Liver (tissue), 9 donors: ENCODE measurements around the gene MAPRE3. TPM values are rescaled to one million over a fixed set of nuclear protein-coding genes. Genes with fewer than 3 reads are reported as not detected.

Experiments
- DNase-seq: peaks from one replicate; pipeline ENCODE4 v3.0.0-alpha.2; 2017; ENCODE audit warnings: low spot score
- H3K27ac ChIP-seq, 2 donors: one replicate each; pipeline ENCODE4 v1.7.0; 2013; ENCODE audit warnings: inconsistent platforms in 2 of 2, low read length in 2 of 2, control low read depth in 1 of 2, low read depth in 1 of 2, mild to moderate bottlenecking in 1 of 2
- H3K27me3 ChIP-seq, 4 donors: one replicate each; pipeline versions ENCODE4 v1.6.1 to v1.7.0; 2013; ENCODE audit warnings: low read length in 3 of 4, inconsistent platforms in 1 of 4, mild to moderate bottlenecking in 1 of 4, moderate library complexity in 1 of 4; ENCODE audit not compliant: control insufficient read depth in 4 of 4, insufficient read depth in 4 of 4
- H3K36me3 ChIP-seq, 4 donors: one replicate each; pipeline versions ENCODE4 v1.6.1 to v1.7.0; 2013; ENCODE audit warnings: low read length in 3 of 4, mild to moderate bottlenecking in 3 of 4, low read depth in 1 of 4, moderate library complexity in 1 of 4; ENCODE audit not compliant: control insufficient read depth in 4 of 4, insufficient read depth in 3 of 4
- H3K4me1 ChIP-seq, 4 donors: one replicate each; pipeline versions ENCODE4 v1.6.1 to v1.7.0; 2013; ENCODE audit warnings: low read length in 3 of 4, mild to moderate bottlenecking in 3 of 4, moderate library complexity in 1 of 4; ENCODE audit not compliant: control insufficient read depth in 4 of 4, insufficient read depth in 4 of 4
- H3K4me3 ChIP-seq, 3 donors: one replicate each; pipeline versions ENCODE4 v1.6.1 to v1.7.0; 2013; ENCODE audit warnings: low read length in 3 of 3, control low read depth in 1 of 3, low read depth in 1 of 3, mild to moderate bottlenecking in 1 of 3
- H3K9ac ChIP-seq, 2 donors: one replicate each; pipeline ENCODE4 v1.7.0; 2013; ENCODE audit warnings: low read length in 2 of 2, mild to moderate bottlenecking in 2 of 2, moderate library complexity in 2 of 2, control low read depth in 1 of 2, low read depth in 1 of 2
- H3K9me3 ChIP-seq, 4 donors: one replicate each; pipeline versions ENCODE4 v1.6.1 to v1.7.0; 2013; ENCODE audit warnings: low read length in 3 of 4; ENCODE audit not compliant: control insufficient read depth in 4 of 4
- ATF3 ChIP-seq: IDR thresholded peaks from 2 replicates; pipeline ENCODE4 v1.6.1; 2016; ENCODE audit warnings: antibody characterized with exemption
- CTCF ChIP-seq: fragments of 150-350 bp; IDR thresholded peaks from 2 replicates; pipeline ENCODE4 v1.5.1; 2017; ENCODE audit warnings: improper control_type of control experiment, low read depth, low read length; ENCODE audit not compliant: missing input control
- EGR1 ChIP-seq, 2 donors: IDR thresholded peaks; 2 replicates each; pipeline ENCODE4 v1.6.1; 2016 to 2018; ENCODE audit warnings: antibody characterized with exemption in 2 of 2, low read depth in 2 of 2
- FOXA1 ChIP-seq: IDR thresholded peaks from 2 replicates; pipeline ENCODE4 v1.6.1; 2016; ENCODE audit warnings: antibody characterized with exemption
- FOXA2 ChIP-seq: IDR thresholded peaks from 2 replicates; pipeline ENCODE4 v1.6.1; 2016; ENCODE audit warnings: antibody characterized with exemption
- GABPA ChIP-seq, 2 donors: IDR thresholded peaks in 1 of 2; conservative IDR thresholded peaks in 1 of 2; 2 replicates each; pipeline ENCODE4 v1.6.1; 2016; ENCODE audit warnings: antibody characterized with exemption in 2 of 2, mild to moderate bottlenecking in 1 of 2, moderate library complexity in 1 of 2
- HNF4A ChIP-seq, 2 donors: conservative IDR thresholded peaks; 2 replicates each; pipeline ENCODE4 v1.6.1; 2016; ENCODE audit warnings: antibody characterized with exemption in 2 of 2, mild to moderate bottlenecking in 2 of 2
- HNF4G ChIP-seq: IDR thresholded peaks from 2 replicates; pipeline ENCODE4 v1.6.1; 2016; ENCODE audit warnings: antibody characterized with exemption
- JUND ChIP-seq, 2 donors: IDR thresholded peaks; 2 replicates each; pipeline ENCODE4 v1.6.1; 2016; ENCODE audit warnings: antibody characterized with exemption in 2 of 2
- MAX ChIP-seq: IDR thresholded peaks from 2 replicates; pipeline ENCODE4 v1.6.1; 2016; ENCODE audit warnings: antibody characterized with exemption
- NR2F2 ChIP-seq: IDR thresholded peaks from 2 replicates; pipeline ENCODE4 v1.6.1; 2016; ENCODE audit warnings: antibody characterized with exemption
- RAD21 ChIP-seq, 2 donors: IDR thresholded peaks; 2 replicates each; pipeline ENCODE4 v1.6.1; 2016; ENCODE audit warnings: antibody characterized with exemption in 2 of 2, mild to moderate bottlenecking in 2 of 2
- REST ChIP-seq: IDR thresholded peaks from 2 replicates; pipeline ENCODE4 v1.6.1; 2016; ENCODE audit warnings: antibody characterized with exemption, mild to moderate bottlenecking
- RXRA ChIP-seq, 2 donors: IDR thresholded peaks; 2 replicates each; pipeline ENCODE4 v1.6.1; 2017 to 2018; ENCODE audit warnings: antibody characterized with exemption in 2 of 2, mild to moderate bottlenecking in 1 of 2
- SP1 ChIP-seq: IDR thresholded peaks from 2 replicates; pipeline ENCODE4 v1.6.1; 2018; ENCODE audit warnings: antibody characterized with exemption, mild to moderate bottlenecking
- TAF1 ChIP-seq: conservative IDR thresholded peaks from 2 replicates; pipeline ENCODE4 v1.6.1; 2016; ENCODE audit warnings: antibody characterized with exemption, mild to moderate bottlenecking
- YY1 ChIP-seq: IDR thresholded peaks from 2 replicates; pipeline ENCODE4 v1.6.1; 2016; ENCODE audit warnings: antibody characterized with exemption, mild to moderate bottlenecking
- ZBTB33 ChIP-seq: IDR thresholded peaks from 2 replicates; pipeline ENCODE4 v1.6.1; 2016; ENCODE audit warnings: antibody characterized with exemption
- WGBS: extraction: QIAGEN DNeasy Blood & Tissue Kit; methylation state at CpG from one replicate; pipeline ENCODE4 v1.1.7; 2013; 5-methylcytosine and 5-hydroxymethylcytosine counted together
- polyA plus RNA-seq, 2 donors: library from polyadenylated mRNA; stranded (reverse) in 1 of 2; unstranded in 1 of 2; fragments of 200-250 nt in 1 of 2; fragments of >200 nt in 1 of 2; fragmentation: Nextera tagmentation in 1 of 2; extraction: Ambion mirVana in 1 of 2; gene quantifications; one replicate each; pipeline versions ENCODE4 v1.2.1 to v1.2.3, GENCODE V29; 2013 to 2015
- total RNA-seq, 2 donors: library from RNA; depleted of rRNA; stranded (reverse); fragments of >200 nt; gene quantifications; one replicate each; pipeline ENCODE4 v1.2.3, GENCODE V29; 2014
- donor health status: healthy.
- donor health status: healthy.
- donor health status: healthy.
- donor health status: healthy.
- donor health status: healthy.

MAPRE3 gene
- total and polyA plus RNA-seq, 4 donors = 1.0 to 15.8 (median 9.8) TPM

GRCh38 chr2:26983746-26984145 lies 13.3 kb downstream of the MAPRE3 start:
- 83% methylated on average over 3 of the region's 3 CpGs for WGBS
- H3K4me3 ChIP-seq = no peak overlapping the region
- H3K9ac ChIP-seq = no peak overlapping the region
- H3K4me1 ChIP-seq = peaks cover 14 to 37% (median 31%) of the 10 kb centered on the region in 4 donors
- no peaks in the 10 kb centered on the region for H3K36me3 ChIP-seq
- DNase-seq = no peak
- H3K27ac ChIP-seq = no peak overlapping the region
- H3K9me3 ChIP-seq = no peaks in the 10 kb centered on the region
- H3K27me3 ChIP-seq = no peaks in the 10 kb centered on the region
- TF ChIP-seq RXRA (IDR thresholded peaks at IDR 0.05) = no peak
- no peak for TF ChIP-seq YY1
- no peak for TF ChIP-seq HNF4G
- no peak for TF ChIP-seq FOXA1
- TF ChIP-seq SP1 = no peak
- no peak for TF ChIP-seq FOXA2
- TF ChIP-seq RAD21 (IDR thresholded peaks at IDR 0.05) = no peak
- no peak for TF ChIP-seq CTCF
- no peak for TF ChIP-seq NR2F2
- no peak for TF ChIP-seq EGR1 (IDR thresholded peaks at IDR 0.05; ENCODE audit: low read depth in 2 of 2)
- no peak for TF ChIP-seq MAX
- no peak for TF ChIP-seq REST
- no peak for TF ChIP-seq ZBTB33
- TF ChIP-seq TAF1 = no peak

GRCh38 chr2:26985807-26986206 lies 15.4 kb downstream of the MAPRE3 start:
- Histone ChIP-seq H3K4me3 (no peak overlapping the region), H3K4me1 (peaks cover 19 to 40% (median 33%) of the 10 kb centered on the region in 4 donors), H3K27me3 (no peaks in the 10 kb centered on the region), H3K9me3 (no peaks in the 10 kb centered on the region), H3K27ac (no peak overlapping the region), H3K9ac (no peak overlapping the region), H3K36me3 (no peaks in the 10 kb centered on the region)
- DNase-seq = no peak
- 68% methylated on average over 4 of the region's 4 CpGs for WGBS
- TF ChIP-seq REST = peak; percentile 47
- no peak for TF ChIP-seq EGR1 (IDR thresholded peaks at IDR 0.05; ENCODE audit: low read depth in 2 of 2)
- TF ChIP-seq SP1 = peak; percentile 66
- peak; percentile 49 for TF ChIP-seq MAX
- no peak for TF ChIP-seq GABPA (IDR thresholded peaks at IDR 0.05 in 1 of 2, conservative IDR thresholded peaks at IDR 0.05 in 1 of 2)
- peak; percentile 90 to 92 for TF ChIP-seq HNF4A (conservative IDR thresholded peaks at IDR 0.05)
- TF ChIP-seq JUND (IDR thresholded peaks at IDR 0.05) = peak in 1 of 2 donors; percentile 26
- TF ChIP-seq TAF1 = no peak
- TF ChIP-seq RXRA (IDR thresholded peaks at IDR 0.05) = peak; percentile 53 to 62
- no peak for TF ChIP-seq FOXA2
- TF ChIP-seq CTCF = no peak
- no peak for TF ChIP-seq ATF3
